COLO668 (cell line): ENCODE results near the gene PAK4.
"Not testable (repeated sequence)": the region's sequence is repeated elsewhere in the genome, so short reads cannot be mapped to it uniquely, and the experiment has no call there.

Experiments
- DNase-seq: peaks from one replicate; lab custom pipeline; 2025; ENCODE audit not compliant: unreplicated experiment; lab: John Stamatoyannopoulos, UW

Gene PAK4

DNA sequence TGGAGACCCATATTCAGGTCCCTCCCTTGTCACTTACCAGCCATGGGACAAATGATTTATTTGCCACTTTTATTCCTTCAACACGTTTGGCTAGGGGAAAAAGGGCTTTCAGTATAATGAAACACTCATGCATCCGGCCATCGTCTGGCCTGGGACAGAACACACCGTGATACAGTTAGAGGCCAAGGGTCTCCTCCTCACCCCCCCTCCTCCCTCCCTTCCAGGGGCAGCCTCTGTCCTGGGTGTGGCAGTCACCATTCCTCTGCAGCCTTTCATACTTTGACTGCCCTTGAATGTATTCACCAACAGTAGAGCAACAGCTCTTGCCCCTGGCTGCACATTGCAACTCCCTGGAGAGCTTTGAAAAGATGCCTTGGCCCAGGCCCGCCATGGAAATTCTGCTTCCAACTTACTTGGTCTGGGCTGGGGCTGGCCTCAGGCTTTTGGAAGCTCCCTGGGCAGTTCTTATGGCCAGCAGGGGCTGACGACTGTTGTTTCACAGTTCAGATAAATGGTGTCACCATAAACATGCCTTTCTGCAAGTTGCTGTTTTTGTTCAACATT is 3.0 kb downstream of the PAK4 start:
- DNase-seq = no peak

DNA sequence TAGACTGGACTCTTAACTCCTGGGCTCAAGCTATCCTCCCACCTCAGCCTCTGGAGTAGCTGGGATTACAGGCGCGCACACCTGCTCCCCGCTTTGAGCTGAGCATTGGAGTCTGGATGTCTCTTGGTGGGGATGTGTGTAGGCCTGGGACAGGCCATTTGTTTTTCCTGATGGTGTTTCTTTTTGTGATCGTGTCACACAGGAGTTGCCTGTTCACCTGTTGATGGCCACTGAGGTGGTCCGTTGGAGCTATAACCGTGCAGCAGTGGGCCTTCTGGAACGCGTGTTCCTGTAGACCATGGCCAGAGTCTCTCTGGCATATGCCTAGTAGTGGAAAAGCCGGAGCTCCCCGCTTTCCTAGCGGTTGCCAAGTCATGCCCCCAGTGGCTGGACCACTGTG is 3.5 kb downstream of the PAK4 start:
- DNase-seq = no peak

DNA sequence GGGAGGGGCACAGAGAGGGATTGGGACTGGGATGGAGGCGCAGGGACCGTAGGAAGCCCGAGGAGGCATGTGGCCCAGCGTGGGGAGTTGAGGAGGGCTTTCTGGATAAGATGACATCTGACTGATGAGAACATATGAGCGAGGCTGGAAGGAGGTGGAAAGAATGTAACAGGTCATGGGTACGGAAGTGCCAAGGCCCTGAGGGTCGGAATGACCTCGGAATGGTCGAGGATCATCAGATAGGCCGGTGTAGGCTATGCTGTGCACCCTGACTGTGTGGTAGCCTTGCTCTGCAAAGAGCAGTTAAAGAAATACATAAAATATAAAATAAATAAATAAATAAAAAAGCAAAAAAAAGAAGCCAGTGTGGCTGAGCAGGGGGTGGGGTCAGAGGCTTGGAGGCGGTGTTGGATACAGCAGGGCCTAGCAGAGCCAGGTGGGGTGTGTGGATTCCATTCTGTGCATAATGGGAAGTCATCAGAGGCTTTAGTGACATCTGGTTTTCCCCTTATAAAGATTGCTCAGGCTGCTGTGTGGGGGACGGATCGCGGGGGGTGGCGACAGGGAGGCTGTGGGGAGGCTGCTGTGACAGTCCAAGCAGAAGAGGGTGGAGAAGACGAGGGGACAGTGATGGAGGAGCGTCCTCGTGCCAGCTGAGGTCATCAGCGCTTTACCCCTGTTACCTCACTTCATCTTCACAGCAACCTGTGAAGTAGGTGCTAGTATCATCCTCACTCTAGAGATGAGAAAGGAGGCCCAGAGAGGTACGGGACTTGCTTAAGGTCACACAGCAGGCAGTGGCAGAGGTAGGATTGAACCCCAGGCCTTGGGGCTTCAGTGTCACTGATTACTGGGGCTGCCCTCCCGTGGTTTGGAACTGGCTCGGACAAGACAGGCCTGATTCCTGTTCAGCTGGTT is 5.0 kb downstream of the PAK4 start:
- DNase-seq = no peak

DNA sequence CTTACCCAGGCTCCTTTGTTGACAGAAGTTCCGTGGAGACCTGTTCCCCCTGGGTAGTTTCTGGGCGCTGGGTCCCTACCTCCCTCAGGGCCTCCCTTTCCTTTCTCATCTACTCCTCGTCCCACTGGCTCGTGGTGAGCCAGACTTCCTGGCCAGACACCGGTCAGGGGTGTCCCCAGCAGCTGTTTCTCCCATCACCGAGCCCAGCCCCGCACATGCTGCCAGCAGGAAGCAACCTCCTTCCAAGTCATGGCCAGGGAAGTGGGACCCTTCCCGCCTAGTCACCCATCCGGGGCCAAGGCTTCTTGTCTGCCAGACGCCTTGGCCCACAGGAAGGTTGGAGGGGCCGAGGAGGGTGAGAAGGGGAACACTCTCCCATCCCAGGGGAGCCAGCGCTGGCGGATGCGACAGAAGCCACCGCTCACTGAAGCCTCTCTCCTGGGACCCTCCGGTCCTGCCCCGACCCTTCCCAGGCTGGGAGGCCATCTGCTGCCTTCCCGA is 5.7 kb downstream of the PAK4 start:
- no peak for DNase-seq

- DNase-seq = no peak
Observed at GRCh38 chr19:39132344-39132969, 6.9 kb downstream of the PAK4 start.

- no peak for DNase-seq
Observed at GRCh38 chr19:39133431-39134270, 8.1 kb downstream of the PAK4 start.

GRCh38 chr19:39135701-39136100 is 10.1 kb downstream of the PAK4 start:
- DNase-seq = no peak

DNA sequence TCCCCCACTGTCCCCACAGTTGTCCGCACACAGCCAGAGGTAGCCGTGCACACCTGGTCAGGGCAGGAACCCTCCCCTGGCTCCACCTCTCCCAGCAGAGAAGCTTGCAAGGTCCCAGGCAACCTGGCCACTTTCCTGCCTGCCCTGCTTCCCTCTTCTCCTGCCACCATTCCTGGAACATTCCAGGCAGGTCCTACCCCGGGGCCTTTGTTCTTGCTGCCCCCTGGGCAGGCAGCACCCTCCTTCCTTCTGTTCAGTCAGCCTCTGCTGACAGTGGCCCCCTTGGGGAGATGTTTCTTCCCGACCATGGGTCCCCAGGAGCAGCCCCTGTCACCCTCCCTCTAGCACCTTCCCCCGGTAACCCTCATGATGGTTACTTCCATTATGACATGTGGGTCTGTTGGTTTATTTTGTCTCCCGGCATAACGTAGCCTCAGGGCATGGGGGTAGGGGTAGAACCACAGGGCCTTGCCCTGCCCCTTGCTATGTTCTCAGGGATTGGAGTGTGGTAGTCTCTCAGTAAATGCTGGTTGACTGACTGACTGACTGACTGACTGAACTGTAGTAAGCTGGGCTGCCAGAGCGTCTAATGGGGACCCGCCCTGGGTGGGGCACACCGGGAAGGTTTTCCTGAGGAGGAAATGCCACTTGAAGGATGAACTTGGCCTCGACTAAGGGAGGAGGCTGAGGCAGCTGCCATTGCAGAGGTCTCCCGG is 10.8 kb downstream of the PAK4 start:
- no peak for DNase-seq

GRCh38 chr19:39137131-39137530 is 11.5 kb downstream of the PAK4 start:
- DNase-seq = no peak

DNA sequence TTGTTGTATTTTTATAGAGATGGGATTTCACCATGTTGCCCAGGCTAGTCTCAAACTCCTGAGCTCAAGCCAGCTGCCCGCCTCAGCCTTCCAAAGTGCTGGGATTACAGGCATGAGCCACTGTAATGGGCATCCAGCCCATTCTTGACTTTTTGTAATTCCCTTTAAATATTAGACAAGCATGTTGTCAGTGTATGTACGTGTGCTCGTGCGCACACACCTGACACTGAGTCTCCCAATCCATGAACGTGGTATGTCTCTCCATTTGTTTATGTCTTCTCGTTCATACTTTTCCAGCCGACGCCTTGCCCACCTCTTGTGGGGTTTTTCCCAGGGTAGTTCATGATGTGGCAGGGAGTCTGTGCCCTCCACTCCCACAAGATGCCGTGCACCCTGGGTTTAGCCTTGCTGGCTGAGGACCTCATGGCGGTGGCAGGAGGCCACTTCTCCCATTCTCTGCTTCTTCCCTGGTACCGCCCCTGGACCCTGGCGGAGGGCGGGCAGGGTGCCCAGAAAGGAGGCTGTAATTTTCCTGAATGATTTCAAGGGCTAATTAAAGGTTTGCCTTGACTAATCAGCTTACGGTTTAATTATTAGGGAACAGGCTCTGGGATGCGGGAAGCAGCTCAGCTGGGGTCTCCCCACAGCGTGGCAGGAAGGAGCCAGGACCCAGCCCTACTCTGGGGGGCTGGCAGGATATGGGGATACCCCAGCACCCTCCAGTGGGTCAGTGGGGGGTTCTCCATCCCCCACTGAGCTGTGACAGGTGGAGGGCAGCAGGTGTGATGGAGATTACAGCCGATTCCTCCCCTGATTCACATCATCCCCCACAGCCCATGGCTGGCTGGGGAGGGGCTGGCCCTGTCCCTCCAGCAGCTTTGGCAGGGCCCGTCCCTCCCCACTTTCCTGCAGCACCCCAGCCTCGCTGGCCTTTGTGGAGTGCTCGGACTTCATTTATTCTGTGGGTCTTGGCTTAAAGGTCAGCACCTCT is 12.9 kb downstream of the PAK4 start:
- no peak for DNase-seq

DNA sequence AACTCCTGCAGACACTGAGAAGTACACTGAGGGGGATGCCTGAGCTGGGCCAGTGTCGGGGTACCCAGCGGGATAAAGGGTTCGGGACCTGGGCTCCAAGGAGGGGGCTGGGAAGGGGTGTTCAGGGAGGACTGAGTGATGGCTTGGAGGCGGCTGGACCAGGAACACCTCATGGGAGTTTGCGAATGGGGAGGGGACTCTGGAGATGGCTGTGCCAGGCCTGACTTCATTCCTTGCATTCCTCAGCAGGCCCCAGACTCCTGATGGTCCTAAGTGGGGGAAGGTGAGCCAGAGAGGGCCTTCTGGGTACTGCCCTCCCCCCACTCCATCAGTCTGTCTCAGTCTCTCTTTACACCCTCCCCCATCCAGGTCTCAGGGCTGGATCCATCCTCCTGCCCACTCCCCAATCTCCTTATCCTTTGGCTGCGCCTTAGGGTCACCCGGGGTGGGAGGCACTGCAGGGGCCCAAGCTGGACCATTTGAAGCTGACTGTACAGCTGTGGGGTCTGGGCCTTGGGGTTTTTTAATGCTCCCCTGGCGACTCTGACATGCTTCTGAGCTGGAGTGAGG is 13.8 kb downstream of the PAK4 start:
- no peak for DNase-seq

DNA sequence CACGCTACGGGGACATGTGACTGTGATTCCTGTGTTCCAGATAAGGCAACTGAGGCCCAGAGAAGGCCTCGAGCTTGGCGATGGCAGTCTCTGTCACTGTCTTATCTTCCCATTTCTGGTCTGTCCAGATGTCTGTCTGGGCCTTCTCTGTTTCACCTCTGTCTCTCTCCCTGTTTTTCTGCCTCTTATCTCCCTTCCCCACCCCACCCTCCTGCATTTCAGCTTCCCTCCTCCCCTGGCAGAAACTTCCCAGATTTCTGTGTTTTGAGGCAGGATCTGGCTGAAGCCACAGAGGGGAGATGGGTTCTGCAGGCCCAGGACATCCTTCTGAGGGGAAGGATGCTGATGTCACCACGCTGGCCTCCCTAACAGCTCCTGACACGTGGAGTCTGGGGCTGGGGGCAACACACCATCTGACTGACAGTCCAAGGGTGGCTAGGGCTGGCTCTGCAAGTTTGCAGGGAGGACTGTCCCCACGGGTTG is 14.4 kb downstream of the PAK4 start:
- DNase-seq = no peak

- no peak for DNase-seq
Observed at GRCh38 chr19:39140594-39140993, 15.0 kb downstream of the PAK4 start.

GRCh38 chr19:39141929-39142328 is 16.3 kb downstream of the PAK4 start:
- DNase-seq = no peak

- no peak for DNase-seq
Observed at GRCh38 chr19:39142630-39143029, 17.0 kb downstream of the PAK4 start.

- DNase-seq = not testable (repeated sequence)
Observed at GRCh38 chr19:39143757-39144289, 18.2 kb downstream of the PAK4 start.

GRCh38 chr19:39144290-39145071 is 18.9 kb downstream of the PAK4 start:
- DNase-seq = no peak
